ENCODE results near the gene TACO1. TPM values are rescaled to one million over a fixed set of nuclear protein-coding genes. Genes with fewer than 3 reads are reported as not detected.

Gene TACO1
- total RNA-seq, 1 donor from 2014 or later = 20.9 TPM

- DNase-seq (ENCODE audit: extremely low spot score in 2 of 2) = no peak
- peaks cover 0 to 23% of the 10 kb centered on the region in 2 donors for H3K36me3 ChIP-seq
- H3K27ac ChIP-seq = no peak overlapping the region
- H3K4me3 ChIP-seq = no peak overlapping the region
- H3K27me3 ChIP-seq = no peaks in the 10 kb centered on the region
- no peak for TF ChIP-seq CTCF (IDR thresholded peaks at IDR 0.05)
- peak in 1 of 2 donors; percentile 73 for TF ChIP-seq POLR2AphosphoS5 (IDR thresholded peaks at IDR 0.05; ENCODE audit: insufficient read depth in 1 of 2, low read depth in 1 of 2)
- H3K4me1 ChIP-seq = peaks cover 67% of the 10 kb centered on the region
- intact Hi-C loops (cut with DNase I) = no loop called here
- H3K9me3 ChIP-seq = no peaks in the 10 kb centered on the region
Observed at GRCh38 chr17:63629627-63630026, 28.9 kb downstream of the TACO1 start.

GRCh38 chr17:63631062-63631461 lies 30.4 kb downstream of the TACO1 start:
- intact Hi-C loops (cut with DNase I) = no loop called here
- Histone ChIP-seq H3K27me3 (no peaks in the 10 kb centered on the region), H3K27ac (no peak overlapping the region), H3K36me3 (peaks cover 0 to 34% of the 10 kb centered on the region in 2 donors), H3K4me3 (no peak overlapping the region), H3K4me1 (peaks cover 52% of the 10 kb centered on the region), H3K9me3 (no peaks in the 10 kb centered on the region)
- no peak for DNase-seq (ENCODE audit: extremely low spot score in 2 of 2)
- TF ChIP-seq CTCF (IDR thresholded peaks at IDR 0.05) (no peak), POLR2AphosphoS5 (IDR thresholded peaks at IDR 0.05; ENCODE audit: insufficient read depth in 1 of 2, low read depth in 1 of 2) (no peak), POLR2A (IDR thresholded peaks at IDR 0.05) (no peak)

GRCh38 chr17:63631626-63632025 lies 30.9 kb downstream of the TACO1 start:
- TF ChIP-seq POLR2AphosphoS5 (IDR thresholded peaks at IDR 0.05; ENCODE audit: insufficient read depth in 1 of 2, low read depth in 1 of 2) (no peak), CTCF (IDR thresholded peaks at IDR 0.05) (no peak), POLR2A (IDR thresholded peaks at IDR 0.05) (no peak)
- Histone ChIP-seq H3K9me3 (no peaks in the 10 kb centered on the region), H3K4me1 (peaks cover 47% of the 10 kb centered on the region), H3K27ac (no peak overlapping the region), H3K4me3 (no peak overlapping the region), H3K36me3 (peaks cover 0 to 40% of the 10 kb centered on the region in 2 donors), H3K27me3 (no peaks in the 10 kb centered on the region)
- no peak for DNase-seq (ENCODE audit: extremely low spot score in 2 of 2)
- intact Hi-C loops (cut with DNase I) = no loop called here

- TF ChIP-seq POLR2AphosphoS5 (IDR thresholded peaks at IDR 0.05; ENCODE audit: insufficient read depth in 1 of 2, low read depth in 1 of 2) (no peak), POLR2A (IDR thresholded peaks at IDR 0.05) (no peak), CTCF (IDR thresholded peaks at IDR 0.05) (no peak)
- Histone ChIP-seq H3K4me1 (peaks cover 34% of the 10 kb centered on the region), H3K36me3 (peaks cover 0 to 48% of the 10 kb centered on the region in 2 donors), H3K4me3 (no peak overlapping the region), H3K27ac (no peak overlapping the region), H3K27me3 (no peaks in the 10 kb centered on the region), H3K9me3 (no peaks in the 10 kb centered on the region)
- intact Hi-C loops (cut with DNase I) = no loop called here
- DNase-seq (ENCODE audit: extremely low spot score in 2 of 2) = no peak
Observed at GRCh38 chr17:63633742-63634141, 33.0 kb downstream of the TACO1 start.

GRCh38 chr17:63634163-63634562 lies 33.5 kb downstream of the TACO1 start:
- no peaks in the 10 kb centered on the region for H3K27me3 ChIP-seq
- no peak overlapping the region for H3K27ac ChIP-seq
- peaks cover 30% of the 10 kb centered on the region for H3K4me1 ChIP-seq
- intact Hi-C loops (cut with DNase I) = no loop called here
- no peak for TF ChIP-seq CTCF (IDR thresholded peaks at IDR 0.05)
- H3K9me3 ChIP-seq = no peaks in the 10 kb centered on the region
- H3K4me3 ChIP-seq = no peak overlapping the region
- no peak for DNase-seq (ENCODE audit: extremely low spot score in 2 of 2)
- H3K36me3 ChIP-seq = peaks cover 0 to 50% of the 10 kb centered on the region in 2 donors
